Measurements from ENCODE around the gene LPAR6. TPM values are rescaled to one million over a fixed set of nuclear protein-coding genes. Genes with fewer than 3 reads are reported as not detected.

Gene LPAR6
- polyA plus RNA-seq, 1 of the 3 experiments (the other 2 are of a cell fraction): 0.03 TPM

DNA sequence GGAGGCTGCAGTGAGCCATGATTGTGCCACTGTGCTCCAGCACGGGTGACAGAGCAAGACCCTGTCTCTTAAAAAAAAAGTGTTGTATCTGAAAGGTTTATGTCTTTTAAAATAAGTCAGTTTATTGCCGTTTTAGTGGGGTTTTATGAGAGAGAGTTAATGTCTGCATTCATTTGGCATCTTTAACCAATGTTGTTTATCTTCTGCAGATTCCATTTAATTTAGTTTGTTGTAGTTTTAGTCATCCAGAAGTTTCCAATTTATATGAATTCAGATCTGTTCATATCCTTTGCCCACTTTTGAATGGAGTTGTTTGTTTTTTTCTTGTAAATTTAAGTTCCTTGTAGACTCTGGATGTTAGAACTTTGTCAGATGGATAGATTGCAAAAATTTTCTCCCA, 36.7 kb upstream of the LPAR6 start:
- Histone ChIP-seq H3K4me2 (no peak overlapping the region; the same call in 1 of the 2 replicates), H4K20me1 (ENCODE audit: insufficient read depth) (no peaks in the 10 kb centered on the region), H3K27ac (ENCODE audit: low read depth in 2 of 2, low read length in 1 of 2) (peak overlapping the region in 1 of 2 experiments; percentile 50; a peak in 1 of 4 replicates), H3K36me3 (replicated peaks in 1 of 2; ENCODE audit: control insufficient read depth in 1 of 2, insufficient read depth in 2 of 2, low read length in 1 of 2) (peaks cover 13 to 33% of the 10 kb centered on the region in 2 experiments), H3K27me3 (ENCODE audit: insufficient read depth) (no peaks in the 10 kb centered on the region), H3K9me3 (no peaks in the 10 kb centered on the region), H3F3A (replicated peaks; ENCODE audit: insufficient read depth) (peaks cover 27% of the 10 kb centered on the region), H3K4me3 (ENCODE audit: low read depth in 2 of 2, low read length in 1 of 2) (no peak overlapping the region), H3K79me2 (ENCODE audit: insufficient read depth) (peaks cover 34% of the 10 kb centered on the region), H3K9ac (no peak overlapping the region), H2AFZ (ENCODE audit: low read depth) (no peak overlapping the region), H3K9me2 (no peaks in the 10 kb centered on the region), H3K4me1 (ENCODE audit: control insufficient read depth in 1 of 2, insufficient read depth in 2 of 2, low read depth in 1 of 2, low read length in 1 of 2) (peaks cover 0 to 11% of the 10 kb centered on the region in 2 experiments; a peak in 1 of 4 replicates)
- TF ChIP-seq GABPA (IDR thresholded peaks at IDR 0.05; ENCODE audit: low read depth): no peak
- TF ChIP-seq NRF1 (IDR thresholded peaks at IDR 0.05; ENCODE audit: low read depth, low read length): no peak
- DNase-seq: no peak
- ChIA-PET CTCF (no interaction called here), POLR2A (no interaction called here)
- WGBS (ENCODE audit: low lambda C conversion rate): 96% methylated on average over 2 of the region's 2 CpGs

DNA sequence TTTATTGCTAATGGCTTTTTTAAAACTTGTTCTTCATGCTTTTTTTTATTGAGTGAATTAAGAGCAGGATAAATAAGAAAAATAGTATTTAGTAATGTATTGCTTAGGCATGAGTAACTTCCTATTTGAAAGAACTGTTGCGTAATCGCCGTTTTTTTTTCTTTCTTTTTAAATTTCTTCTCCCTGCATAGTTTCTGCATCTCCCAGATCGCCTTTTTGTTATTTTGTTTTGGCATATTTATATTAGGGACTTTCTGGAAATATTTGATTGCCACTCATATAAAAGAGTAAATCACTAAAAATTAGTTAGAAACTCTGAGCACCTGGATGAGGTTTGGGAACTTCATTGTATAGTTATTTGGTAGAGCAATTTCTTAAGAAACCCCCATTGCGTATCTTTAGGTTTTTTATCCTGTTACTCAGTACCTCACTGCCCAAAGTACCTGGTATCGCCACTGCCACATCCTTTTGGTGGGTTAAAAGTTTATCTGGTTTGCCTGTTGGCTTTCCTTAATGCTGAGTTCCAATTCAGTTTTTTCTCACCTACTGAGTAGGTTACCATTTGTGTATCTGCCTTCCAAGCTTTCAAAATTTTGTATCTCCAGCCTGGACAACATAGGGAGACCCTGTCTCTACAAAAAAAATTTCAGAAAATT, 36.2 kb upstream of the LPAR6 start:
- Histone ChIP-seq H3K4me2 (peak overlapping the region; percentile 35; the same call in 1 of the 2 replicates), H3K9me2 (no peaks in the 10 kb centered on the region), H3K4me3 (ENCODE audit: low read depth in 2 of 2, low read length in 1 of 2) (no peak overlapping the region; a peak in 1 of 4 replicates), H3K79me2 (ENCODE audit: insufficient read depth) (peaks cover 34% of the 10 kb centered on the region), H3K4me1 (ENCODE audit: control insufficient read depth in 1 of 2, insufficient read depth in 2 of 2, low read depth in 1 of 2, low read length in 1 of 2) (peaks cover 0 to 11% of the 10 kb centered on the region in 2 experiments; a peak in 1 of 4 replicates), H3K36me3 (replicated peaks in 1 of 2; ENCODE audit: control insufficient read depth in 1 of 2, insufficient read depth in 2 of 2, low read length in 1 of 2) (peaks cover 11 to 30% of the 10 kb centered on the region in 2 experiments), H2AFZ (ENCODE audit: low read depth) (no peak overlapping the region), H3K27ac (ENCODE audit: low read depth in 2 of 2, low read length in 1 of 2) (peak overlapping the region; percentile 7 to 50; a peak in 3 of 4 replicates), H3F3A (replicated peaks; ENCODE audit: insufficient read depth) (peaks cover 27% of the 10 kb centered on the region), H4K20me1 (ENCODE audit: insufficient read depth) (no peaks in the 10 kb centered on the region), H3K9ac (no peak overlapping the region), H3K27me3 (ENCODE audit: insufficient read depth) (no peaks in the 10 kb centered on the region), H3K9me3 (no peaks in the 10 kb centered on the region)
- 55% methylated on average over 6 of the region's 6 CpGs for WGBS (ENCODE audit: low lambda C conversion rate)
- no peak for DNase-seq
- ChIA-PET CTCF (interaction anchor here (1.3 kb wide), 1 partner anchor 8 kb away, joined by 6 read pairs; no protein-coding TSS in a partner anchor), POLR2A (no interaction called here)
- no peak for TF ChIP-seq RCOR1 (IDR thresholded peaks at IDR 0.05; ENCODE audit: low read length)
- 0 out of 2 replicates have a peak, but pooled peaks have one; percentile 10 for TF ChIP-seq FOSL2 (IDR thresholded peaks at IDR 0.05; ENCODE audit: borderline replicate concordance, low read depth)
- no peak for TF ChIP-seq RFX5 (IDR thresholded peaks at IDR 0.05; ENCODE audit: low read length)
- no peak for TF ChIP-seq CHD2 (IDR thresholded peaks at IDR 0.05; ENCODE audit: low read length, partially characterized antibody)
- TF ChIP-seq, protein P1, sequence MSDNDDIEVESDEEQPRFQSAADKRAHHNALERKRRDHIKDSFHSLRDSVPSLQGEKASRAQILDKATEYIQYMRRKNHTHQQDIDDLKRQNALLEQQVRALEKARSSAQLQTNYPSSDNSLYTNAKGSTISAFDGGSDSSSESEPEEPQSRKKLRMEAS (IDR thresholded peaks at IDR 0.05; ENCODE audit: low read depth): no peak
- TF ChIP-seq MEF2A (IDR thresholded peaks at IDR 0.05; ENCODE audit: borderline replicate concordance, low read depth): no peak
- TF ChIP-seq, protein P2, sequence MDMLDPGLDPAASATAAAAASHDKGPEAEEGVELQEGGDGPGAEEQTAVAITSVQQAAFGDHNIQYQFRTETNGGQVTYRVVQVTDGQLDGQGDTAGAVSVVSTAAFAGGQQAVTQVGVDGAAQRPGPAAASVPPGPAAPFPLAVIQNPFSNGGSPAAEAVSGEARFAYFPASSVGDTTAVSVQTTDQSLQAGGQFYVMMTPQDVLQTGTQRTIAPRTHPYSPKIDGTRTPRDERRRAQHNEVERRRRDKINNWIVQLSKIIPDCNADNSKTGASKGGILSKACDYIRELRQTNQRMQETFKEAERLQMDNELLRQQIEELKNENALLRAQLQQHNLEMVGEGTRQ (IDR thresholded peaks at IDR 0.05; ENCODE audit: borderline replicate concordance, low read depth, low read length): no peak
- TF ChIP-seq RAD21 (IDR thresholded peaks at IDR 0.05; ENCODE audit: low read length): no peak
- TF ChIP-seq JUND (IDR thresholded peaks at IDR 0.05): peak; percentile 7; the same call in 1 of the 2 replicates
- TF ChIP-seq, protein P3, sequence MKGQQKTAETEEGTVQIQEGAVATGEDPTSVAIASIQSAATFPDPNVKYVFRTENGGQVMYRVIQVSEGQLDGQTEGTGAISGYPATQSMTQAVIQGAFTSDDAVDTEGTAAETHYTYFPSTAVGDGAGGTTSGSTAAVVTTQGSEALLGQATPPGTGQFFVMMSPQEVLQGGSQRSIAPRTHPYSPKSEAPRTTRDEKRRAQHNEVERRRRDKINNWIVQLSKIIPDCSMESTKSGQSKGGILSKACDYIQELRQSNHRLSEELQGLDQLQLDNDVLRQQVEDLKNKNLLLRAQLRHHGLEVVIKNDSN (IDR thresholded peaks at IDR 0.05; ENCODE audit: borderline replicate concordance, low read depth): no peak
- no peak for TF ChIP-seq EP300 (IDR thresholded peaks at IDR 0.05; ENCODE audit: borderline replicate concordance in 1 of 2, low read depth in 1 of 2, low read length in 1 of 2)
- TF ChIP-seq, protein P4, sequence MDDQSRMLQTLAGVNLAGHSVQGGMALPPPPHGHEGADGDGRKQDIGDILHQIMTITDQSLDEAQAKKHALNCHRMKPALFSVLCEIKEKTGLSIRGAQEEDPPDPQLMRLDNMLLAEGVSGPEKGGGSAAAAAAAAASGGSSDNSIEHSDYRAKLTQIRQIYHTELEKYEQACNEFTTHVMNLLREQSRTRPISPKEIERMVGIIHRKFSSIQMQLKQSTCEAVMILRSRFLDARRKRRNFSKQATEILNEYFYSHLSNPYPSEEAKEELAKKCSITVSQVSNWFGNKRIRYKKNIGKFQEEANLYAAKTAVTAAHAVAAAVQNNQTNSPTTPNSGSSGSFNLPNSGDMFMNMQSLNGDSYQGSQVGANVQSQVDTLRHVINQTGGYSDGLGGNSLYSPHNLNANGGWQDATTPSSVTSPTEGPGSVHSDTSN (IDR thresholded peaks at IDR 0.05): no peak
- no peak for TF ChIP-seq GABPA (IDR thresholded peaks at IDR 0.05; ENCODE audit: low read depth)

Data from SK-N-SH (cell line).